ENCODE results near the gene TMEM181. TPM values are rescaled to one million over a fixed set of nuclear protein-coding genes. Genes with fewer than 3 reads are reported as not detected.

The TMEM181 gene
- total RNA-seq, 4 donors from 2014 or later: 6.6 to 48.3 (median 37.0) TPM

- no peak overlapping the region for H3K4me3 ChIP-seq
- H3K27me3 ChIP-seq: no peaks in the 10 kb centered on the region
- no peak for TF ChIP-seq POLR2A (IDR thresholded peaks at IDR 0.05)
- no peak for TF ChIP-seq CTCF (IDR thresholded peaks at IDR 0.05)
- no peaks in the 10 kb centered on the region for H3K36me3 ChIP-seq
- no peaks in the 10 kb centered on the region for H3K9me3 ChIP-seq
- DNase-seq: no peak
- peaks cover 0 to 14% (median 2%) of the 10 kb centered on the region in 4 donors for H3K4me1 ChIP-seq
- no peak overlapping the region for H3K27ac ChIP-seq
Observed at GRCh38 chr6:158684311-158684710, 124.4 kb downstream of the TMEM181 start.

DNA sequence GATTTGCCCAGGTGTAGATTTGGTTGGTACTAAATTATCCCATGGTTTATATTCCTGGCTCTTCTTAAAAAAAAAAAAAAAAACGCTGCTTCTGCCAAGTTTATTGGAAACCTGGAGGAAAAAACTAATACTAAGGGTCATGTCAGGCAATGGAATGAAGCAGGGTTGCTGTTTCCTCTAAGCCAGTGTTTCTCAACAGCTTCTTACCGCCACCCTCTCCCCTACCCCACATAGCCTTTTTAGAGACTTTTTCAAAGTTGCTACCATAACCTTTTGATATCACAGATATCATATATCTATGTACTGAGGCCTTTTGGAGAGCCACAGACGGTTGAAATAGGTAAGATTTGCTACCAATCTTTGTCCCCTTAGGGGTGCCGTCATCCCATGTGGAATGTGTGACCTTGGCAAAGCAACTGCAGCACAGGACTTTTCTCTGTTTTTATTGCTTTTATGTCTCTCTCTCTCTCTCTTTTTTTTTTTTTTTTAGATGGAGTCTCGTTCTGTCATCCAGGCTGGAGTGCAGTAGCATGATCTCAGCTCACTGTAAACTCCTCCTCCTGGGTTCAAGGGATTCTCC, 124.9 kb downstream of the TMEM181 start:
- Histone ChIP-seq H3K27ac (no peak overlapping the region), H3K4me3 (no peak overlapping the region), H3K27me3 (no peaks in the 10 kb centered on the region), H3K9me3 (no peaks in the 10 kb centered on the region), H3K36me3 (no peaks in the 10 kb centered on the region), H3K4me1 (peaks cover 0 to 14% (median 2%) of the 10 kb centered on the region in 4 donors)
- TF ChIP-seq CTCF (IDR thresholded peaks at IDR 0.05): no peak
- TF ChIP-seq POLR2A (IDR thresholded peaks at IDR 0.05): no peak
- DNase-seq: no peak

Small RNA genes within 50 kb of the gene (small RNA-seq; reads per million reads assigned to genes)
- 0 reads per million in 2 donors for gene MIR7161

Other genes starting within 250 kb of the TMEM181 start
- gene TULP4, start 247.6 kb upstream of the TMEM181 start, total RNA-seq: 100 to 1,000 TPM; 197 to 268 (median 206) TPM
- 100 to 1,000 TPM in 3 of 4 donors, 10 to 100 TPM in 1; 93.8 to 190 (median 146) TPM for gene DYNLT1, start 84.7 kb downstream of the TMEM181 start, total RNA-seq
- gene SYTL3, start 90.0 kb downstream of the TMEM181 start, total RNA-seq: 10 to 100 TPM in 3 of 4 donors, 1 to 10 TPM in 1; 4.8 to 23.1 (median 11.3) TPM